NCI-H187 treated with DMSO at 0.1 percent for 48 hours (cell line): ENCODE results near the gene BCAS3.
"Not testable (repeated sequence)": the region's sequence is repeated elsewhere in the genome, so short reads cannot be mapped to it uniquely, and the experiment has no call there.

Experiments
- DNase-seq: peaks from one replicate; lab custom pipeline; 2025; lab: John Stamatoyannopoulos, UW

BCAS3 gene

DNA sequence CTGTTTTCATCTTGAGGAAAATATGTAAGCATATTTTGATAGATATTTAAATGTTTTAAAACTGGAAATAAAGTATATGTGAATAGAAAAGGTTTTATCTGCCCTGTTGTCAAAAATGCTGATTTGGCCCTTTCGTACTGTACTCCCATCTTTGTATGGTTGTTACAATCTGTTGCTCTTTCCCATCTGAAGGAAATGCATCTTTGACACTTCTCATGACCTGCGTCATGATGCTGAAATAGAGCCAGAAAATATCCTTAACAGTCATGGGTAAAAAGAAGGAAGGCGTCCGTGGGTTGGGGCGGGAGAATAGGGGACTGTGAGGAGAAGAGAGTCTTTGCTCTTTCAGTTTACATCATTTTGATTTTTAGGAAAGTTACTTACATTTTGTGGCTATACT is 327.7 kb downstream of the BCAS3 start:
- no peak for DNase-seq

DNA sequence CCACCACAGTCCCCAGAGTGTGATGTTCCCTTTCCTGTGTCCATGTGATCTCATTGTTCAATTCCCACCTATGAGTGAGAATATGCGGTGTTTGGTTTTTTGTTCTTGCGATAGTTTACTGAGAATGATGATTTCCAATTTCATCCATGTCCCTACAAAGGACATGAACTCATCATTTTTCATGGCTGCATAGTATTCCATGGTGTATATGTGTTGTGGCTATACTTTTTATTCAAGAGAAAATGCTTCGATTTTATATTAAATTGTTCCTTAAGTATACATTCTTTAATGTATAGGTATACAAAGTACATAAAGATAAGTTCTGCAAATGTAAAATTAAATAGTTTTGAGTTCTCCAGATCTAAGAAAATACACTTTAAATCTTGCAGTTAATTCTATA is 328.3 kb downstream of the BCAS3 start:
- not testable (repeated sequence) for DNase-seq

DNA sequence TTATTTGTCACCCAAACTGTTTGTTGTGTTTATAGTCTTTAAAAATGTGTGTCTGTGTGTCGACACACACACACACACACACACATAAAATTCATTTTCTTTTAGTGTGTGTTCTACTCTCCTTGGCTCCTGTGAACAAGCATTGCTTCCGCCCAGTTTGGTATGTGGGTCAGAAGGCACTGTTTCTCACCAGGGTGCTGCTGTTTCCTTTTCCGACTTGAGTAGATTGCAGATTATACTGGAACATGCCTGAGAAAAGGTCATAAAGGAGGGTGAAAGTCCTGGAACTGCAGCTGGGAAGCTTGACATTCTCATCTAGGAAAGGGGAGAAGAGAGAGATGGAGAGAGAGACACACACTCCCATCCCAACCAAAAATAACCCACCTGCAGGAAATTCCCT is 330.3 kb downstream of the BCAS3 start:
- no peak for DNase-seq

DNA sequence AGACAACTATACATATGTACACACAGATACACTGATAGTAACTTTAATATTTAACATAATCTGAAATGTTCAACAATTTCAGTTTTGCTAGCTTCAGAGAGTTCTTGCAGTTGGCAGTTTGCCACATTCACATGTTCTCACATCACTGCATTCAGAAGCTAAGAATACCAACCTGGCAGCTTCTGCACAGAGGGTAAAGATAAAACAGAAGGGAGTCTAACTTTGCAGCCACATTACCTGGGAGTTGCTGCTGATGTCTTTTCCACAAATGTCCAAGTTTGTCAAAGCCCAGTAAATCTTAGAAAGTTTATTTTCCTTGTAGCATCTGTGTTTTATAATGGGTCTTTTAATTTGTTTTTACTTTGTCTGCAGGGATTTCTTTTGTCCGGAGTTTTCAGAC is 332.0 kb downstream of the BCAS3 start:
- DNase-seq, result no peak

DNA sequence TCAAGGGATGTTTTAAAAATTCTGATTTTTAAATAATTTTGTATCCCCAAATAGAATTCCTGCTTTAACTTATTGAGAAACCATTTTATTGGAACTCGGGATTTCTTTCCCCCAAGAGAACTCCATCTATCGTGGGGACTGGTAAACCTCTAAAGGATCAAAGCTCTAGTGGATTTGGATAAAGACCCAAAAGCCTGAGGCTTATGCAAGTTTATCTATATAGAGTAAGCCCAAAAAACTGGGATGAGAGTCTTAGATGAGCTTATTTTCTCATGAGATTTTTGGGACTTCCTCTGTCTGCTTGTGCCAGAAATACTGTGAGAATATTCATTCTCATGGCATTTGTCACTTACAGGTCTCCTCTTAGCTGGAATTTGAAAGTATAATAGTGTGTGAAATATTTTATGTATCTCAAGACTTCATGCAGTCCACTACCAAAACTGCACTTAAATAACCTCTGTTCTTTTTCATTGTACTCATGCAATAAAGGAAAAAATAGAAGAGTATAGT is 333.1 kb downstream of the BCAS3 start:
- no peak for DNase-seq

DNA sequence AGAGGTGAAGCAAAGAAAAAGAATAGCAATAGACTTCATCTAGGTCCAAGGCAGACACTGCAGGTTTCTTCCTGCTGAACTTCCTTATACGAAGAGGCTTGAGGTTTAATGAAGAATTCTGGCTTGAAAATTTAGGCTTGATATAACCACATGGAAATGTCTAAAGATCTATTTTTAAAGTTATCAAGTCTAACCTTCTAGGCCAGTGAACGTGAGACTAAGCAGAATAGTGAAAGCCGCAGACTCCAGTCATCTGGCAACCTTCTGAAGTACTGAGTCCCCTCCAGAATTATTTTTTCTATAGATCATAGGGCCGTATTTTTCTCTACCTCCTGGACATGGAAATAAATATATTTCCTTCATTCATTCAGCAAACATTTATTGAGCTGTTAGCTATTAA is 333.6 kb downstream of the BCAS3 start:
- no peak for DNase-seq

DNA sequence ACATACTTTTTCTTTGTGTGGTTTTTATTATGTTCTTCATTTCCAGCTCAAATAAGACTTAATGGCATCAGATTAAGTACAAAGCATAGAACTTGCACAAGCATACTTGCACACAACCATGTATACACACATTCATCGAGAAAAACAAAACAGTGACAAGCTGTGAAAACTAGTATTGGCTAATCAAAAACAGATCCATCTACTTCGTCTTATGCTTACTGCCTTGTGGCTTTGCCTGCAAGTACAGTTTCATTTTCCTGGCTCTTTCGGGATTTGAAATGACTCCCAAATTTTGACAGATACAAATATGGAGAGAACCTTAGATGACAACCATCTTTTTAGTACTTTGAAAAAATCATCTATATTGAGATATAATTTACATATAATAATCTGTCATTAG is 338.3 kb downstream of the BCAS3 start:
- no peak for DNase-seq

DNA sequence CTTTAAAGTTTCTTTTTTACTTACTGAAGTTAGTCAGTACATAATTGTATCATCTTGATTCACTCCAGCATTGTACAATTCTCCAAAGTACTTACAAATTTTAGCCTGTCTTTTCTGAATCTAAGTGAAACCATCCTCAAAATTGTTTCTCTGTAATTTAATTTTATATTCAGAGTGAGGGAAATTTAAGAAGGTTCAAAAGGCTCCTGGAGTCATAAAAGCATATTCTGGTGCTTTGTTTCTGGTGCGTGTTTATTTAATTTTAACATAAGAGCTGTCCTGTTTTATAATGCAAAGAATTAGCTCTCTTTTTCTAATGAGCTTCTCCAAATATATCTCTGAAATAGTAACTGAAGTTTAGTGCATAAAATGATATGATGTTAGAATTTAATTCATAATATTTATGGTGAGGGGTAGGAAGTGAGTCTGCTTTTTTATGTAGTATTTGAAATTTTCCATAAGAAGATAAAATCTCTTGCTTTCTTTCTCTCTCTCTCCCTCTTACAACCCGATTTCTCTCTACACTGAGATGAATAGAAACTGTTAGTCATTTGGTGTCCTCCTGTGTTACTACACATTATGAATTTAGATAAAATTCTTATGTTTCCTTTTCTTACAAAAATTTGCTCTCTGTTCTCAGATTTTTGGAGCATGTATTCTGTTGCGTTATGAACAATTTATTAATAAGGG is 339.8 kb downstream of the BCAS3 start:
- DNase-seq, result no peak

DNA sequence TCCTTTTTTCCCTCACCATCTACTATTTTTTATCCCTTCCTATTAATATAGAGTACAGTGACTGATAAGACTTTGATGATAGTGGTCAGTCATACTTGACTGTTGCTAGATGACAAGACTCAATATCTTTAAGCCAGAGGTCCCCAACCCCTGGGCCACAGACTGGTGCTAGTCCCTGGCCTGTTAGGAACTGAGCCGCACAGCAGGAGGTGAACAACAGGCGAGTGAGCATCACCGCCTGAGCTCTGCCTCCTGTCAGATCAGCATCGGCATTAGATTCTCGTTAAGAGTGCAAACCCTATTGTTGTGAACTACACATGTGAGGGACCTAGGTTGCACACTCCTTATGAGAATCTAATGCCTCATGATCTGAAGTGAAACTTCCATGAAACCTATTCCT is 341.3 kb downstream of the BCAS3 start:
- no peak for DNase-seq

DNA sequence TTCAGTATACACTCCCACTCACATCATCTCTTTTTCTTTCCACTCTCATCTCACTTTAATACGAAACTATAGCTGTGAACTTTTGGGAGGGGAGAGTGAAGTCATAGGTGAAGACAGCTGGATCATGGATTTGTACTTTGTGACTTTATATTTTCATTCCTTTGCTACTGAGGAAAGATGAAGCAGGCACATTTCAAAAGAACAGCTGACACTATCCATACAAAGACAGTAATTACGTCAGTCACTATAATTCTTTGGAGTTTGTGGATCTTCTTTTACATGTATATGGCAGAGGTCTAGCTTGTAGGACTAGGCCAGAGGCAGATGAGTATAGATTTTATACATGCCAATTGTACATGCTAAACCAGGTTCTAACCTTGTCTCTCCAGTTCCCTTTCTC is 346.3 kb downstream of the BCAS3 start:
- no peak for DNase-seq

DNA sequence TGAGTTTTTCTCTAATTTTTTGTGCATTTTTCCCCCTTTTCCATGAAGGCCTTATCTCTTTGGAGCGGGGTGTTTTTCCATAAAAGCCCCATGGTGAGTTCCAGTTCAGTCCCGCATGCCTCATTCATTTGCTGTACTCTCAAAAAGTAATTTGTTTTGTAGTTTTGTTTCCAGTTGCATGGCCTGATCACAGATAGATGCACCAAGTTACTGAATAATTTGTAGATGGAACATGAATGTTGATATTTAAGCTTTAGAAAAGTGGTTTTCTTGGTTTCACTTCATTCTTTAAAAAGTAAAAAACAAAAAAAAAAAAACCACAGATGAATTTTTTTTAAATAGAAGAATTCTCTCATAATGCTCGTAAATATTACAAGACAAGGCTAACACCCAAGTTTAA is 349.2 kb downstream of the BCAS3 start:
- DNase-seq, result no peak

DNA sequence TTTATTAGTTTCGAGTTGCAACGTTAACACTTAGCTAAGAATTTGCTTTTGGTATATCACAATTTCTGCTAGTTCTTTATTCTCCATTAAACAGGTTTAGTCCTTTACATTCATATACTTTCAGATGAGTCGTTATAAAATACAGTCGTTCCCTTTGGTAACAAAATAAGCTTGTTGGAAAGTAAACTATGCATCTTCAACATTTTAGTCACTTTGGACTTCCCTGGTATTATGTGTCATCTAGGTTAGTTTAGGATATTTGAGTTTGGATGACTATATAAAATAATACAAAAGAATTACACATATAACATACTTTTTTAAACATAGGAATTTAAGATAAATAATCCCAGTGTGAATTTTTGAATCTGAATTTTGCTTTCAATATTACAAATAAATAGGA is 351.5 kb downstream of the BCAS3 start:
- DNase-seq, result no peak

DNA sequence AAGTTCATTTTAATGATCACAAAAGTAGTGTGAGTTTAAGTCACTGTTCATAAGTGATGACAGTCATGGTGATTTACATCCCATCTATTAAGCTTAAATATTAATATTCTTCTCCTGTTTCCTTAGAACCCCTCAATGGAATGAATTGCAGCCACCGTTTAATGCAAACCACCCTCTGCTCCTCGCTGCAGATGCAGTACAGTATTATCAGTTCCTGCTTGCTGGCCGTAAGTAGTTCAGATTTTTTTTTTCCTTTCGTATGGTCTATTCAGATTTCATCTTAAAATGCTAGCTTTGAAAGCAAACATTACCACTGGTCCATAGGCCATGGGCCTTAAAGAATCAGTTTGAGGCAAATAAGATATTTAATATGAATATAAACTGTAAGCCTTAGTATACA is 363.0 kb downstream of the BCAS3 start:
- DNase-seq, result no peak

DNA sequence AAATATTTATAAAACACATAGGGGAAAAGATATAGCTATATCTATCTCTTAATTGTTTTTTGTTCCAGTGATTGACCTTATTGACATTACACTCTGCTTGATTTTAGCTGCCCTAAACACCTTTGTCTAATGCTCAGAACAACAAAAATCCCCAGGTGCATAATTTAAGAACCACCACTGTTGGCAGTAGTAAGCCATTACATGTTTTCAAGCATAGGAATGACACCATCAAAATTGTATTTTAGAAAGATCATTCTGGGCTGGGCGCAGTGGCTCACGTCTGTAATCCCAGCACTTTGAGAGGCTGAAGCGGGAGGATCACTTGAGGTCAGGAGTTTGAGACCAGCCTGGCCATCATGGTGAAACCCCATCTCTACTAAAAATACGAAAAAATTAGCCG is 364.7 kb downstream of the BCAS3 start:
- DNase-seq, result not testable (repeated sequence)

DNA sequence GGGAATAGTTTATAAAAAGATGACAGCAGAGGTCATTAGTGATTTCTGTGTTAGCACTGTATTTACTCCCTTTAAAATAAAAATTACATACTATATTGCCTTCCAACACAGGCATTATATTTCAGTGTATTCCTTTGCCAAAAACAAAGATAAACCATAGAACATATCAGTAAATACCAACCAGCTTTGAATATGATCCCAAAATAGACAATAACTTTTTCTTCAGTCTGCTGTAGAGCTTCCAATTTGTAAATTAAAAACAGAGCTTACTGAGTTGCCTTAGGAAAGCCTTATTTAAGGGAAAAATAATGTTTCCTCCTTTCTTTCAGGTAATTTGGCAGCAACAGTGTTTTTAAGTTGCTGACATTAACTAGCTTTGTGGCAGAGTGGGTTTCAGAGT is 369.9 kb downstream of the BCAS3 start:
- no peak for DNase-seq

DNA sequence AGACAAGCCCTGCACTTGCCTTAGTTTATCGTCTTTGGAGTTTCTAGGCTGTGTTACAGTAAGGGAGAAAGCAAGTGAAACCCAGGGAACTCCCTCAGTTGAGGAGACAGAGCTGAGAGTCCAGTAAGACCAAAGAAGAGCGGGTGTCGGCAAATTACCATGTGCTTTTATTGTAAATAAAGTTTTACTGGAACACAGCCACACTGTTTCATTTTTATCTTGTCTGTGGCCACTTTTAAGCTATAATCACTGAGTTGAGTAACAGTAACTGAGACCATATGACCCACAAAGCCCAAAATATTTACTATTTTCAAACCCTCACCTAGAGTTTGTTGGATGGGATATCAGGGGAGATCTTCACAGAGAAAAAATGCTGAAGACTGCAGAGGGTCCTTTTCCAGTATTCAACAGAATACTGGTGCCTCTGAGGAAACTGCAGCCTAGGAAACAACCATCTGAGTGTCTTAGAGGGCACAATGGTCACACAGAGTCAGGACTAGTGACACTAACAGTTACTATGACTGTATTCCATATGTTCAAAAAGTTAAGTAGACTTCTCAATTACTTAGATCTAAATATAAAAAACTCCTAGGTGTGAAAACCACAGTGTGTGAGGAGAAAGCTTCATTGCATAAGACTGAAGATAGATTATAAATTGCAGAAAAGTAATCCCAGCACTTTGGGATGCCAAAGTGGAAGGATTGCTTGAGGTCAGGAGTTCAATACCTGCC is 370.9 kb downstream of the BCAS3 start:
- DNase-seq, result no peak

DNA sequence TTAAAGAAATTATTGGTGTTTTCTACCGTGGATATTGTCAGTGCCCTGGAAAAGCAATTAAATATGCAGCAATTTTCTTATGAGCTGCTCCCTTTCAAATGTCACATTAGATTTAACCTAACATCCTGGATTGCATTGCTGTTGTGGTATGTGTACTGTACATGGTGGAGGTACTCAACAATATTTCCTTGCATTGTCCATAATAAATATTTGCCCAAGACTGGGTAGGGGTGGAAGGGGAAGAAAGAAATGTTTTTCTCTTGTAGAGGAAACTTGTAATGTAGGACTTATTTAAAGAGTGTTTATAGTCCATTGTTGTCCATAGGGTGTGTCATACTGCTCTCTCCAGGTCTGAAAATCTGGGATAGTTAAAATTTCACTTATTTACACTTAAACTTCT is 375.8 kb downstream of the BCAS3 start:
- no peak for DNase-seq

DNA sequence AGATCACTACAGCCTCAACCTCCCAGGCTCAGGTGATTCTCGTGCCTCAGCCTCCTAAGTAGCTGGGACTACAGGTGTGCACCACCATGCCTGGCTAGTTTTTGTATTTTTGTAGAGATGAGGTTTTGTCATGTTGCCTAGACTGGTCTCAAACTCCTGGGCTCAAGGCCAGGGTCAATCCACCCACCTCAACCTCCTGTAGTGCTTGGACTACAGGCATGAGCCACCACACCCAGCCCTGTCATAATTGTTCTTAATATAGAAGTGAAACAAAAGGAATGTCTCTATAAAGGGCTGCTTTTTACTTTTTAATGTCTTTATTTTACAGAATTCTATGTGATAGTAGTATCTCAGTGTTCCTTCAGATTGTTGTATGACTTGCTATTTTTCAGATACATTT is 376.8 kb downstream of the BCAS3 start:
- DNase-seq, result no peak

DNA sequence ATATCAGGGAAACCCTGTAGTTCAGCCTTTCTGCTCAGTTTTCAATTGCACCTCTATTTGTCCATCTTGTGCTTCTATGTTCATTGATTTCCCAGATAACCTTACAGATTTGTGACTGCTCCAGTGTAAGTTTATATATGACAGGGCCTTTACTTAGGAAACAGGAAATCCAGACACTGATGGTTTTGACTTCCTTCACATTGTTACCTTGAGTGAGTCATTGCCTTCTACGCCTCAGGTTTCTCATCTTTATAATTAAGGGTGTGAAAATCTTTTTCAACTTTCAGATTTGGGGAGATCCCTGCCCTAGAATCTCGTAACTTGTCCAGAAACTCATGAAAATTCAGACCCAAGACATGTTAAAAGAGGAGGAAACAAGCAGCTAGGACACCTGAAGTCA is 379.6 kb downstream of the BCAS3 start:
- no peak for DNase-seq

DNA sequence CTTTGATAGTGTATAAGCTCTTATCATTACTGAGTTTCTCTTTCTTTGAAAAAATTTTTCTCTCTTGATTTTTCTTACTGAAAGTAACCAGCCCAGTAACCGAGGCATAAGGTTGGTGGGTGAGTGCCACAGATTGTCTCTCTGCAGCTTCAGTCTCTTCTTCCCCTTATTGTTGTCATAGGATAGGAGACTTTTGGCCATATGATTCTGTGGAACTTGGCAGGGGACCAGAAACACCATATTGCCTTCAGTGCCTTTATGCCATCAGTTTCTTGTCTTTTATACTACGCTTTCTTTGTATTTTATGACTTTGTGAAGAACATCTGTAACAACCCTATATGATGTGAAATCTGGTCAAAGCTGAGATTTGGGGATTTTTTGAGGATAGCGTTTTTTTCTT is 380.4 kb downstream of the BCAS3 start:
- no peak for DNase-seq

DNA sequence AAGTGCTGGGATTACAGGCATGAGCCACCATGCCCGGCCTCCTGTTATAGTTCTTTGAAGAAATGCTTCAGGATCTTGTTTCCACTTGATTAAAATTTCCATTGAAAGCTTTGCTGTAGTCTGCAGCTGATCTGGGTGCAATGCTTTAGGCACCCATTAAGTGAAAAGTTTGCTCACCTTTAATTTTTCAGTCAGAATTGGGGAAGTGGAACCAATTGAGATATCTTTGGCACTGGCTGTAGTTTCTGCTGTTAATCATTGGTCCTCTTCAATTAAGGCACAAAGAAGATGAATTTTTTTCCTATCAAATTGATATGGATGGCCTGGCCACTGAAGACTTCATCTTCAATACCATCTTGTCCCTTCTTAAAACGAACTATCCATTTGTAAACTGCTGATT is 385.9 kb downstream of the BCAS3 start:
- DNase-seq, result no peak

DNA sequence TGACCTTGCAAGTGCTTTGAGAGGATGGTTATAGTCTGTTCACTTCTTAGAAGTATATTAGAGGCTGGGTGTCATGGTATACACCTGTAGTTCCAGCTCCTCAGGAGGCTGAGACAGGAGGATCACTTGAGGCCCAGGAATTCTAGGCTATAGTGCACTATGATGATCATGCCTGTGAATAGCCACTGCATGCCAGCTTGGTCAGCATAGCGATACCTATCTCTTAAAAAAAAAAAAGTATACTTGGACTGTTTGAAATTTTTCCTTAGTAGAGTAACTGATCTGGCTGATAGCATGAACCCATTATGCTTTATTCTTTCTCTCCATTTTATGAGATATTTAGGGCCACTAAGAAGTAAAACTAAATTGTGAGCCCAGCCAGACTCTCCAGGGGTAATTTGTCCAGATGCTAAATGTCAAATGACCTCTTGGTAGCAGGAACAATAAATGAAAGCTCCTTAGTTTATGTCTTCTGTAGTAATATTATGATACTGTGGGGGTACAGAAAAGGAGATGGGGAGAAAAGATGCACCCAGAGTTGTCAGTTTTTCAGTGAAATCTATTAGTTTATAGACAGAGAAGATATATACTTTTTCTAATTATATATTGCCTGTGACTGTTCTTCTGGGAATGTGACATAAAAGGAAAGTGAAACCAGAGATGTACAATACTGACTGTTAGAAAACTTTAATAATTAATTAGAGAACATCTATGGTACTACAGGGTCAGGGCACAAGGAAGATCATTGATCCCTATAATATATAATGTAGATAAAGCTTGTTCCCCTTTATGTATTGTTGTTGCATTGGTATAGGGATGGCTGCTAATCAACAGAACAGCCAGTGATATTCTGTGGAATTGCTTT is 386.7 kb downstream of the BCAS3 start:
- no peak for DNase-seq

DNA sequence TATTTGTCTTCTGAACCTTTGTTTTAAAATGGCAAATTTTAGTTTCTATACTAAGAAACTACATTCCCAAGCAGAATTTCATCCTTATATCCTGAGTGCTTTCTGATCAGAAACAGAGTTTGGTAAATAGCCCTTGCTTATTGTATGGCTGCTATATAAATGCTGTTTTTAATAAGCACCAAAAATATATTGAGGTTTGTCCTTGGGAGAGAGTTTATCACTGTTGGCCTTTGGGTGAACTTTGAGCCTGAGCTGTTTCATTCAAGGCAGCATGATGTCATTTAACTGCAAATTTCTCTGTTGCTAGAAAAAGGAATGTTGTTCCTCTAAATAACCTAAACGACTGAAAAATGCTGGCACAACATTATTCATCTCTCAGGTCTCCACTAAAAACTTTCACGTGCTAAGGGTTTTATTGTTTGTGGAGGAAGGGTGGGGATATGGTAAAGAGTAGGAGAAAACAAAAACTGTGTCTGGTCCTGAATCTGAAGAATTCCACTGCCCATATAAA is 387.7 kb downstream of the BCAS3 start:
- no peak for DNase-seq
